K562 (cell line): ENCODE results near the gene AFAP1.

Experiments used
- CEBPB ChIP-seq: fragments of 450-650 bp; IDR thresholded peaks from 2 replicates; pipeline ENCODE4 v1.6.1; 2016; ENCODE audit warnings: missing genetic modification characterization, missing compliant biosample characterization
- RHOXF2B ChIP-seq: fragments of 250-450 bp; sonication (Bioruptor Pico); conservative IDR thresholded peaks from 2 replicates; pipeline ENCODE4 v1.5.1; 2021
- SP2 ChIP-seq: IDR thresholded peaks from 2 replicates; pipeline ENCODE4 v1.6.1; 2011; ENCODE audit warnings: mild to moderate bottlenecking, low read depth, low read length, moderate library complexity; ENCODE audit not compliant: poor library complexity, severe bottlenecking; ENCODE audit errors: extremely low read depth
- SREBF2 ChIP-seq: sonication (generic); formaldehyde crosslinking; IDR thresholded peaks from 2 replicates; pipeline ENCODE4 v1.4.0; 2020; ENCODE audit warnings: mild to moderate bottlenecking, missing genetic modification reagents
- ZNF778 ChIP-seq: fragments of 450-650 bp; formaldehyde crosslinking; IDR thresholded peaks from 2 replicates; pipeline ENCODE4 v1.4.0; 2020; ENCODE audit warnings: mild to moderate bottlenecking, moderate library complexity
- TF ChIP-seq, protein P1 (sequence below), 3 experiments: IDR thresholded peaks in 2 of 3; conservative IDR thresholded peaks in 1 of 3; 2 replicates each; pipeline ENCODE4 v1.5.1; 2011 to 2012; ENCODE audit warnings: low read length in 3 of 3, mild to moderate bottlenecking in 3 of 3, control low read depth in 2 of 3, improper control_type of control experiment in 1 of 3, inconsistent platforms in 1 of 3, low read depth in 1 of 3, mixed read lengths in 1 of 3, moderate library complexity in 1 of 3; ENCODE audit not compliant: insufficient read depth in 2 of 3
- TF ChIP-seq, protein P2 (sequence below), 2 experiments: fragments of 450-650 bp; formaldehyde crosslinking in 1 of 2; IDR thresholded peaks; 2 replicates each; pipeline versions ENCODE4 v1.4.0 to v1.6.1; 2014 to 2020; ENCODE audit warnings: mild to moderate bottlenecking in 2 of 2, borderline replicate concordance in 1 of 2, low read depth in 1 of 2

DNA sequence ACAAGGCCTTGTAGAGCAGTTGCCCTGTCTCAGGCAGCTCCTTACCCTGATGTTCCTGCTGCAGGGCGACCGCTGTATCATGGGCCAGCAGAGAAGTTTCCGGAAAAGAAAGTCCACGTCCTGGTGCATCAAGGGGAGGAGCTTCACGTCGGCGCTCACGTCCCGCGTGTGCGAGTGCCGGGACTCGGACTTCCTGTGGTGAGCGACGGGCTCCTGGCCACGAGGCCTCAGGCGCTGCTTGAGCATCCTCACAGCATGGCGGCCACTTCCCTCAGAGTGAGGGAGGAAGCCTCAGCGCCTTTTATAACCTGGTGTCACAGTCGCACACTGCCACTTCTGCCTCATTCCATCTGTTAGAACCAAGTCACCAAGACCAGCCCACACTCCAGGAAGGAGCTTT, 225.5 kb downstream of the AFAP1 start:
- TF ChIP-seq CEBPB (tag) = no peak
- TF ChIP-seq SREBF2 (CRISPR knock-in tag) = no peak
- TF ChIP-seq, protein P1, sequence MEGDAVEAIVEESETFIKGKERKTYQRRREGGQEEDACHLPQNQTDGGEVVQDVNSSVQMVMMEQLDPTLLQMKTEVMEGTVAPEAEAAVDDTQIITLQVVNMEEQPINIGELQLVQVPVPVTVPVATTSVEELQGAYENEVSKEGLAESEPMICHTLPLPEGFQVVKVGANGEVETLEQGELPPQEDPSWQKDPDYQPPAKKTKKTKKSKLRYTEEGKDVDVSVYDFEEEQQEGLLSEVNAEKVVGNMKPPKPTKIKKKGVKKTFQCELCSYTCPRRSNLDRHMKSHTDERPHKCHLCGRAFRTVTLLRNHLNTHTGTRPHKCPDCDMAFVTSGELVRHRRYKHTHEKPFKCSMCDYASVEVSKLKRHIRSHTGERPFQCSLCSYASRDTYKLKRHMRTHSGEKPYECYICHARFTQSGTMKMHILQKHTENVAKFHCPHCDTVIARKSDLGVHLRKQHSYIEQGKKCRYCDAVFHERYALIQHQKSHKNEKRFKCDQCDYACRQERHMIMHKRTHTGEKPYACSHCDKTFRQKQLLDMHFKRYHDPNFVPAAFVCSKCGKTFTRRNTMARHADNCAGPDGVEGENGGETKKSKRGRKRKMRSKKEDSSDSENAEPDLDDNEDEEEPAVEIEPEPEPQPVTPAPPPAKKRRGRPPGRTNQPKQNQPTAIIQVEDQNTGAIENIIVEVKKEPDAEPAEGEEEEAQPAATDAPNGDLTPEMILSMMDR (IDR thresholded peaks at IDR 0.05 in 2 of 3, conservative IDR thresholded peaks at IDR 0.05 in 1 of 3; ENCODE audit: insufficient read depth in 2 of 3, low read depth in 1 of 3, low read length in 3 of 3) = no peak
- TF ChIP-seq, protein P2, sequence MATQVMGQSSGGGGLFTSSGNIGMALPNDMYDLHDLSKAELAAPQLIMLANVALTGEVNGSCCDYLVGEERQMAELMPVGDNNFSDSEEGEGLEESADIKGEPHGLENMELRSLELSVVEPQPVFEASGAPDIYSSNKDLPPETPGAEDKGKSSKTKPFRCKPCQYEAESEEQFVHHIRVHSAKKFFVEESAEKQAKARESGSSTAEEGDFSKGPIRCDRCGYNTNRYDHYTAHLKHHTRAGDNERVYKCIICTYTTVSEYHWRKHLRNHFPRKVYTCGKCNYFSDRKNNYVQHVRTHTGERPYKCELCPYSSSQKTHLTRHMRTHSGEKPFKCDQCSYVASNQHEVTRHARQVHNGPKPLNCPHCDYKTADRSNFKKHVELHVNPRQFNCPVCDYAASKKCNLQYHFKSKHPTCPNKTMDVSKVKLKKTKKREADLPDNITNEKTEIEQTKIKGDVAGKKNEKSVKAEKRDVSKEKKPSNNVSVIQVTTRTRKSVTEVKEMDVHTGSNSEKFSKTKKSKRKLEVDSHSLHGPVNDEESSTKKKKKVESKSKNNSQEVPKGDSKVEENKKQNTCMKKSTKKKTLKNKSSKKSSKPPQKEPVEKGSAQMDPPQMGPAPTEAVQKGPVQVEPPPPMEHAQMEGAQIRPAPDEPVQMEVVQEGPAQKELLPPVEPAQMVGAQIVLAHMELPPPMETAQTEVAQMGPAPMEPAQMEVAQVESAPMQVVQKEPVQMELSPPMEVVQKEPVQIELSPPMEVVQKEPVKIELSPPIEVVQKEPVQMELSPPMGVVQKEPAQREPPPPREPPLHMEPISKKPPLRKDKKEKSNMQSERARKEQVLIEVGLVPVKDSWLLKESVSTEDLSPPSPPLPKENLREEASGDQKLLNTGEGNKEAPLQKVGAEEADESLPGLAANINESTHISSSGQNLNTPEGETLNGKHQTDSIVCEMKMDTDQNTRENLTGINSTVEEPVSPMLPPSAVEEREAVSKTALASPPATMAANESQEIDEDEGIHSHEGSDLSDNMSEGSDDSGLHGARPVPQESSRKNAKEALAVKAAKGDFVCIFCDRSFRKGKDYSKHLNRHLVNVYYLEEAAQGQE (IDR thresholded peaks at IDR 0.05; ENCODE audit: borderline replicate concordance) = no peak
- TF ChIP-seq, protein P2 (CRISPR knock-in tag; IDR thresholded peaks at IDR 0.05; ENCODE audit: low read depth) = no peak
- TF ChIP-seq RHOXF2B (CRISPR knock-in tag) = no peak
- no peak for TF ChIP-seq ZNF778
- TF ChIP-seq SP2 = no peak
